ENCODE data around the gene KIF2C. TPM values are rescaled to one million over a fixed set of nuclear protein-coding genes. Genes with fewer than 3 reads are reported as not detected.
"Not testable (repeated sequence)": the region's sequence is repeated elsewhere in the genome, so short reads cannot be mapped to it uniquely, and the experiment has no call there.

The KIF2C gene
- total and polyA plus RNA-seq, 2 experiments from 2014 or later = 5.8 to 6.7 TPM

DNA sequence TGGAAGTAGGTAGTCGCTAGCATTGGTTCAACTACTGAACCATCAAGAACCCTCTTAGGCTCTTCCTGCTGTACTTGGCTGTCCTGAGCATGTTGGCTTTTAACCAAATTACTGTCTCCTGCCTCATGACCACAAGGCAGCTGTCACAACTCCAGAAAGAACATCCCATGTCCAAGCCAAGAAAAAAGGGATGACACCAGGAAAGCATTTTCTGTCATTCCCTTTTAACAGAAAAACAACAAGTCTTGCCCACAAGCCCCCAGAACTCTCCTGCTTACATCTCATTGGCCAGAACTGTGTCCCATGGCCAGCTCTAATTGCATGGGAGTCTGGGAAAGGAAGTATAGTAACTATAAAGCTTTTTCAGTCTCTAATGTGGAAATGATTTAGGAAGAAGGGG lies 6.3 kb upstream of the KIF2C start:
- WGBS (ENCODE audit: low lambda C conversion rate, missing lambda C conversion rate) = 81% methylated on average over 1 of the region's 1 CpG
- Histone ChIP-seq H3K4me2 (no peak overlapping the region), H3K9me3 (ENCODE audit: low read depth) (no peaks in the 10 kb centered on the region)

DNA sequence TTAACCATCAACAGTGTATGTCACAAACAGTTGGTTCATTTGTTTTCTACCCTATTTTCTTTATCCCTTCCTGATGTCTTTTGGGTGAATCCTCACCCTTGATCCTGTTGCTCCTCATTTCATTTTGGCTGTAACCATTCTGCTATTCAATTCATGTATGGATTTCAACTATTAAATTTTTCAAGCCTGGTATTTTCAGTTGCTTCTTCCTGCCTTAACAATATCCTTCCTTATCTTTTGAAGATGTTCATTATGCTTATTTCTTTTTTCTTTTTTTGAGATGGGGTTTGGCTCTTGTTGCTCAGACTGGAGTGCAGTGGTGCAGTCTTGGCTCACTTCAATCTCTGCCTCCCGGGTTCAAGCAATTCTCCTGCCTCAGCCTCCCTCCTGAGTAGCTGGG lies 5.9 kb upstream of the KIF2C start:
- H3K4me1 ChIP-seq (ENCODE audit: insufficient read depth) = no peaks in the 10 kb centered on the region

More for the DNA sequence above, 6.3 kb upstream of the KIF2C start:
- DNase-seq (ENCODE audit: low spot score) = no peak
- no peaks in the 10 kb centered on the region for H3K4me1 ChIP-seq (ENCODE audit: insufficient read depth)
- TF ChIP-seq, protein P1, sequence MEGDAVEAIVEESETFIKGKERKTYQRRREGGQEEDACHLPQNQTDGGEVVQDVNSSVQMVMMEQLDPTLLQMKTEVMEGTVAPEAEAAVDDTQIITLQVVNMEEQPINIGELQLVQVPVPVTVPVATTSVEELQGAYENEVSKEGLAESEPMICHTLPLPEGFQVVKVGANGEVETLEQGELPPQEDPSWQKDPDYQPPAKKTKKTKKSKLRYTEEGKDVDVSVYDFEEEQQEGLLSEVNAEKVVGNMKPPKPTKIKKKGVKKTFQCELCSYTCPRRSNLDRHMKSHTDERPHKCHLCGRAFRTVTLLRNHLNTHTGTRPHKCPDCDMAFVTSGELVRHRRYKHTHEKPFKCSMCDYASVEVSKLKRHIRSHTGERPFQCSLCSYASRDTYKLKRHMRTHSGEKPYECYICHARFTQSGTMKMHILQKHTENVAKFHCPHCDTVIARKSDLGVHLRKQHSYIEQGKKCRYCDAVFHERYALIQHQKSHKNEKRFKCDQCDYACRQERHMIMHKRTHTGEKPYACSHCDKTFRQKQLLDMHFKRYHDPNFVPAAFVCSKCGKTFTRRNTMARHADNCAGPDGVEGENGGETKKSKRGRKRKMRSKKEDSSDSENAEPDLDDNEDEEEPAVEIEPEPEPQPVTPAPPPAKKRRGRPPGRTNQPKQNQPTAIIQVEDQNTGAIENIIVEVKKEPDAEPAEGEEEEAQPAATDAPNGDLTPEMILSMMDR (IDR thresholded peaks at IDR 0.05; ENCODE audit: poor library complexity) = no peak
- TF ChIP-seq EZH2phosphoT487 (IDR thresholded peaks at IDR 0.05; ENCODE audit: low read depth, severe bottlenecking, unreplicated experiment) (no peak), EZH2 (IDR thresholded peaks at IDR 0.05; ENCODE audit: borderline replicate concordance) (no peak)
- H3K9me2 ChIP-seq (replicated peaks; ENCODE audit: insufficient read depth) = no peaks in the 10 kb centered on the region
- H3K36me3 ChIP-seq (replicated peaks; ENCODE audit: insufficient read depth, low read depth) = no peaks in the 10 kb centered on the region
- no peaks in the 10 kb centered on the region for H3K79me2 ChIP-seq
- no peaks in the 10 kb centered on the region for H3K27me3 ChIP-seq
- no peaks in the 10 kb centered on the region for H4K20me1 ChIP-seq (ENCODE audit: insufficient read depth, poor library complexity, severe bottlenecking)
- H3K4me3 ChIP-seq = no peak overlapping the region
- H2AFZ ChIP-seq = no peak overlapping the region
- H3K27ac ChIP-seq = no peak overlapping the region

DNA sequence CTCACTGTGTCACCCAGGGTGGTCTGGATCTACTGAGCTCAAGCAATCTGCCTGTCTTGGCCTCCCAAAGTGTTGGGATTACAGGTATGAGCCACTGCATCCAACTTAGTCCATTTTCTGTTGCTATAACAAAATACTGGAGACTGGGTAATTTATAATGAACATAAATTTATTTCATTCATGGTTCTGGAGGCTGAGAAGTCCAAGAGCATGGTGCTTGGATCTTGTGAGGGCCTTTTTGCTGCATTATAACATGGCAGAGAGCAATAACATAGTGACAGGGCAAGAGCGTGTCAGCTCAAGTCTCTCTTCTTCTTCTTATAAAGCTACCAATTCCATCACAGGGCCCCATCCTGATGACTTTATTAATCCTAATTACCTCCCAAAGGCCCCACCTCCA lies 3.6 kb upstream of the KIF2C start:
- no peaks in the 10 kb centered on the region for H3K9me2 ChIP-seq (replicated peaks; ENCODE audit: insufficient read depth)
- no peaks in the 10 kb centered on the region for H3K36me3 ChIP-seq (replicated peaks; ENCODE audit: insufficient read depth, low read depth)
- no peak overlapping the region for H3K4me2 ChIP-seq
- no peaks in the 10 kb centered on the region for H4K20me1 ChIP-seq (ENCODE audit: insufficient read depth, poor library complexity, severe bottlenecking)
- TF ChIP-seq EZH2 (IDR thresholded peaks at IDR 0.05; ENCODE audit: borderline replicate concordance) (no peak), EZH2phosphoT487 (IDR thresholded peaks at IDR 0.05; ENCODE audit: low read depth, severe bottlenecking, unreplicated experiment) (no peak)
- TF ChIP-seq, protein P1 (IDR thresholded peaks at IDR 0.05; ENCODE audit: poor library complexity) = no peak
- no peak overlapping the region for H3K27ac ChIP-seq
- no peak overlapping the region for H3K4me3 ChIP-seq
- no peak overlapping the region for H2AFZ ChIP-seq
- no peaks in the 10 kb centered on the region for H3K27me3 ChIP-seq
- H3K4me1 ChIP-seq (ENCODE audit: insufficient read depth) = peaks cover 3% of the 10 kb centered on the region
- H3K9me3 ChIP-seq (ENCODE audit: low read depth) = no peaks in the 10 kb centered on the region
- WGBS (ENCODE audit: low lambda C conversion rate, missing lambda C conversion rate) = 93% methylated on average over 1 of the region's 1 CpG
- DNase-seq (ENCODE audit: low spot score) = no peak
- H3K79me2 ChIP-seq = peaks cover 9% of the 10 kb centered on the region

More for the DNA sequence above, 5.9 kb upstream of the KIF2C start:
- Histone ChIP-seq H2AFZ (no peak overlapping the region), H3K27ac (no peak overlapping the region), H3K79me2 (no peaks in the 10 kb centered on the region), H3K9me2 (replicated peaks; ENCODE audit: insufficient read depth) (no peaks in the 10 kb centered on the region), H3K4me2 (no peak overlapping the region), H3K9me3 (ENCODE audit: low read depth) (no peaks in the 10 kb centered on the region), H3K36me3 (replicated peaks; ENCODE audit: insufficient read depth, low read depth) (no peaks in the 10 kb centered on the region), H3K4me3 (no peak overlapping the region), H3K27me3 (no peaks in the 10 kb centered on the region), H4K20me1 (ENCODE audit: insufficient read depth, poor library complexity, severe bottlenecking) (no peaks in the 10 kb centered on the region)
- WGBS (ENCODE audit: low lambda C conversion rate, missing lambda C conversion rate) = 93% methylated on average over 1 of the region's 1 CpG
- TF ChIP-seq EZH2phosphoT487 (IDR thresholded peaks at IDR 0.05; ENCODE audit: low read depth, severe bottlenecking, unreplicated experiment) (no peak), EZH2 (IDR thresholded peaks at IDR 0.05; ENCODE audit: borderline replicate concordance) (no peak)
- TF ChIP-seq, protein P1 (IDR thresholded peaks at IDR 0.05; ENCODE audit: poor library complexity) = no peak
- no peak for DNase-seq (ENCODE audit: low spot score)

DNA sequence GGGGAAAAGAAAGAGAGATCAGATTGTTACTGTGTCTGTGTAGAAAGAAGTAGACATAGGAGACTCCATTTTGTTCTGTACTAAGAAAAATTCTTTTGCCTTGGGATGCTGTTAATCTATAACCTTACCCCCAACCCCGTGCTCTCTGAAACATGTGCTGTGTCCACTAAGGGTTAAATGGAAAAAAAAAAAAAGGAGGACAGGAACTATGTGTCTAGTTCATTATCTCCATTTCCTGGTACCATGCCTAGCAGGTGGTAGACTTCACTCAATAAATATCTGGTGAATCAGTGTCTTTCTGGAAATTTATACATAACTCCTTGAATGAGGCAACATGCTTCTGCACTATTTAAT lies 707 bp upstream of the KIF2C start:
- WGBS (ENCODE audit: low lambda C conversion rate, missing lambda C conversion rate) = 60% methylated on average over 1 of the region's 1 CpG
- Histone ChIP-seq H3K27ac (peak overlapping the region; percentile 85), H3K79me2 (peaks cover 10% of the 10 kb centered on the region), H3K4me3 (peak overlapping the region; percentile 63), H3K4me2 (peak overlapping the region; percentile 75), H2AFZ (peak overlapping the region; percentile 79)
- not testable (repeated sequence) for H4K20me1 ChIP-seq (ENCODE audit: insufficient read depth, poor library complexity, severe bottlenecking); H3K27me3 ChIP-seq; DNase-seq (ENCODE audit: low spot score); H3K9me3 ChIP-seq (ENCODE audit: low read depth); H3K9me2 ChIP-seq (replicated peaks; ENCODE audit: insufficient read depth); H3K4me1 ChIP-seq (ENCODE audit: insufficient read depth); H3K36me3 ChIP-seq (replicated peaks; ENCODE audit: insufficient read depth, low read depth)

All from hepatocyte (in vitro differentiated cells).